Skin of body (tissue), 2 donors: ENCODE data around the gene IPCEF1. TPM values are rescaled to one million over a fixed set of nuclear protein-coding genes. Genes with fewer than 3 reads are reported as not detected.
A peak's percentile ranks its signal among the peaks of the same experiment; 100 is the strongest.
"Not testable (repeated sequence)": the region's sequence is repeated elsewhere in the genome, so short reads cannot be mapped to it uniquely, and the experiment has no call there.

Experiments
- DNase-seq: peaks from one replicate; lab custom pipeline; 2025; lab: John Stamatoyannopoulos, UW
- total RNA-seq: library from RNA; depleted of rRNA; stranded (reverse); fragments of >200 nt; gene quantifications from one replicate; pipeline ENCODE4 v1.2.3, GENCODE V29; 2014

Gene IPCEF1
- total RNA-seq, 1 donor from 2014 or later, result 2.5 TPM

GRCh38 chr6:154337406-154338005 is 19.1 kb downstream of the IPCEF1 start:
- DNase-seq, result no peak

- not testable (repeated sequence) for DNase-seq
These were observed 22.5 kb downstream of the IPCEF1 start for GRCh38 chr6:154334147-154334546.

- DNase-seq, result no peak
These were observed 24.9 kb downstream of the IPCEF1 start for GRCh38 chr6:154331750-154332149.

- no peak for DNase-seq
These were observed 27.0 kb downstream of the IPCEF1 start for GRCh38 chr6:154329350-154330170.

GRCh38 chr6:154327313-154327712 is 29.3 kb downstream of the IPCEF1 start:
- not testable (repeated sequence) for DNase-seq

GRCh38 chr6:154325142-154325541 is 31.5 kb downstream of the IPCEF1 start:
- DNase-seq, result no peak

GRCh38 chr6:154320181-154320580 is 36.4 kb downstream of the IPCEF1 start:
- no peak for DNase-seq

GRCh38 chr6:154319231-154319858 is 37.3 kb downstream of the IPCEF1 start:
- peak; percentile 84 for DNase-seq

GRCh38 chr6:154318721-154319120 is 37.9 kb downstream of the IPCEF1 start:
- DNase-seq, result no peak

- no peak for DNase-seq
These were observed 40.5 kb downstream of the IPCEF1 start for GRCh38 chr6:154316131-154316530.

GRCh38 chr6:154314084-154314483 is 42.5 kb downstream of the IPCEF1 start:
- DNase-seq, result no peak

GRCh38 chr6:154308986-154309385 is 47.6 kb downstream of the IPCEF1 start:
- DNase-seq, result no peak

- DNase-seq, result no peak
These were observed 48.7 kb downstream of the IPCEF1 start for GRCh38 chr6:154307696-154308425.

GRCh38 chr6:154307147-154307546 is 49.5 kb downstream of the IPCEF1 start:
- DNase-seq, result not testable (repeated sequence)

- no peak for DNase-seq
These were observed 49.9 kb downstream of the IPCEF1 start for GRCh38 chr6:154306696-154307095.

- no peak for DNase-seq
These were observed 52.4 kb downstream of the IPCEF1 start for GRCh38 chr6:154304191-154304590.

- DNase-seq, result not testable (repeated sequence)
These were observed 53.0 kb downstream of the IPCEF1 start for GRCh38 chr6:154303642-154304041.

- DNase-seq, result no peak
These were observed 54.5 kb downstream of the IPCEF1 start for GRCh38 chr6:154301839-154302752.

GRCh38 chr6:154301086-154301625 is 55.4 kb downstream of the IPCEF1 start:
- DNase-seq, result no peak

- DNase-seq, result no peak
These were observed 58.3 kb downstream of the IPCEF1 start for GRCh38 chr6:154298297-154298696.
